Measurements from ENCODE around the gene CD83. TPM values are rescaled to one million over a fixed set of nuclear protein-coding genes. Genes with fewer than 3 reads are reported as not detected.

The CD83 gene
- polyA plus RNA-seq, 1 donor, result 8.2 TPM

- Histone ChIP-seq H3K4me1 (ENCODE audit: control insufficient read depth, insufficient read depth, low read length) (no peaks in the 10 kb centered on the region), H3K27me3 (ENCODE audit: control insufficient read depth, insufficient read depth, low read length) (peaks cover 3% of the 10 kb centered on the region), H3K36me3 (ENCODE audit: control insufficient read depth, insufficient read depth, low read length) (no peaks in the 10 kb centered on the region), H3K4me3 (ENCODE audit: low read length) (no peak overlapping the region), H3K9me3 (ENCODE audit: control insufficient read depth, low read depth, low read length) (no peaks in the 10 kb centered on the region), H3K27ac (ENCODE audit: low read length) (no peak overlapping the region)
- no peak for DNase-seq
- WGBS (ENCODE audit: insufficient coverage, low lambda C conversion rate), result no CpG with 5 or more reads among the region's 4 CpGs
These were observed 28.9 kb upstream of the CD83 start for GRCh38 chr6:14088600-14089192.

GRCh38 chr6:14089224-14089623 lies 28.3 kb upstream of the CD83 start:
- H3K4me1 ChIP-seq (ENCODE audit: control insufficient read depth, insufficient read depth, low read length), result no peaks in the 10 kb centered on the region
- no CpG with 5 or more reads among the region's 7 CpGs for WGBS (ENCODE audit: insufficient coverage, low lambda C conversion rate)
- no peak for DNase-seq

GRCh38 chr6:14091339-14091978 lies 26.1 kb upstream of the CD83 start:
- peaks cover 2% of the 10 kb centered on the region for H3K27me3 ChIP-seq (ENCODE audit: control insufficient read depth, insufficient read depth, low read length)
- no peaks in the 10 kb centered on the region for H3K36me3 ChIP-seq (ENCODE audit: control insufficient read depth, insufficient read depth, low read length)
- 72% methylated on average over 2 of the region's 4 CpGs for WGBS (ENCODE audit: insufficient coverage, low lambda C conversion rate)
- DNase-seq, result no peak
- H3K27ac ChIP-seq (ENCODE audit: low read length), result no peak overlapping the region
- no peaks in the 10 kb centered on the region for H3K9me3 ChIP-seq (ENCODE audit: control insufficient read depth, low read depth, low read length)
- no peaks in the 10 kb centered on the region for H3K4me1 ChIP-seq (ENCODE audit: control insufficient read depth, insufficient read depth, low read length)
- no peak overlapping the region for H3K4me3 ChIP-seq (ENCODE audit: low read length)

More at GRCh38 chr6:14089224-14089623, 28.3 kb upstream of the CD83 start:
- Histone ChIP-seq H3K27ac (ENCODE audit: low read length) (no peak overlapping the region), H3K9me3 (ENCODE audit: control insufficient read depth, low read depth, low read length) (no peaks in the 10 kb centered on the region), H3K27me3 (ENCODE audit: control insufficient read depth, insufficient read depth, low read length) (peaks cover 3% of the 10 kb centered on the region), H3K36me3 (ENCODE audit: control insufficient read depth, insufficient read depth, low read length) (no peaks in the 10 kb centered on the region), H3K4me3 (ENCODE audit: low read length) (no peak overlapping the region)

DNA sequence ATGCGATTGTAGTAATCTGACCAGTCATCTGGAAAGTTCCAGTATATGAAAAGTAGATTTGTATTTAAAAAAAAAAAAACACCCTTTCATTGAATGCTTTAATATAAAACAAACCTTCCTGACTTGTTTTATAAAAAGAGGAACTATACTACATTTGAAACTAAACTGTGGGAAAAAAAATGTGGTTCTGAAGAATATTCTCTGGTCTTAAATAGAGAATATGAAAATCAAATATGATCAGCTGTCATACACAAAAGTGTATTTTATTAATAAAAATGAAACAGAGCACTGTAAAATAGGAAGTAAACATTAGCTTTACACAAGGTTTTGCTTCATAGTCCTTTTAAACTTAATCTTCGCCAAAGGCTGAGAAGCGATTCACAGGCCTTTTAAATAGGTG lies 25.3 kb upstream of the CD83 start:
- H3K27ac ChIP-seq (ENCODE audit: low read length), result no peak overlapping the region
- H3K4me3 ChIP-seq (ENCODE audit: low read length), result no peak overlapping the region
- H3K36me3 ChIP-seq (ENCODE audit: control insufficient read depth, insufficient read depth, low read length), result no peaks in the 10 kb centered on the region
- H3K9me3 ChIP-seq (ENCODE audit: control insufficient read depth, low read depth, low read length), result no peaks in the 10 kb centered on the region
- WGBS (ENCODE audit: insufficient coverage, low lambda C conversion rate), result no CpG with 5 or more reads among the region's 3 CpGs
- H3K27me3 ChIP-seq (ENCODE audit: control insufficient read depth, insufficient read depth, low read length), result no peaks in the 10 kb centered on the region
- H3K4me1 ChIP-seq (ENCODE audit: control insufficient read depth, insufficient read depth, low read length), result no peaks in the 10 kb centered on the region
- DNase-seq, result no peak

DNA sequence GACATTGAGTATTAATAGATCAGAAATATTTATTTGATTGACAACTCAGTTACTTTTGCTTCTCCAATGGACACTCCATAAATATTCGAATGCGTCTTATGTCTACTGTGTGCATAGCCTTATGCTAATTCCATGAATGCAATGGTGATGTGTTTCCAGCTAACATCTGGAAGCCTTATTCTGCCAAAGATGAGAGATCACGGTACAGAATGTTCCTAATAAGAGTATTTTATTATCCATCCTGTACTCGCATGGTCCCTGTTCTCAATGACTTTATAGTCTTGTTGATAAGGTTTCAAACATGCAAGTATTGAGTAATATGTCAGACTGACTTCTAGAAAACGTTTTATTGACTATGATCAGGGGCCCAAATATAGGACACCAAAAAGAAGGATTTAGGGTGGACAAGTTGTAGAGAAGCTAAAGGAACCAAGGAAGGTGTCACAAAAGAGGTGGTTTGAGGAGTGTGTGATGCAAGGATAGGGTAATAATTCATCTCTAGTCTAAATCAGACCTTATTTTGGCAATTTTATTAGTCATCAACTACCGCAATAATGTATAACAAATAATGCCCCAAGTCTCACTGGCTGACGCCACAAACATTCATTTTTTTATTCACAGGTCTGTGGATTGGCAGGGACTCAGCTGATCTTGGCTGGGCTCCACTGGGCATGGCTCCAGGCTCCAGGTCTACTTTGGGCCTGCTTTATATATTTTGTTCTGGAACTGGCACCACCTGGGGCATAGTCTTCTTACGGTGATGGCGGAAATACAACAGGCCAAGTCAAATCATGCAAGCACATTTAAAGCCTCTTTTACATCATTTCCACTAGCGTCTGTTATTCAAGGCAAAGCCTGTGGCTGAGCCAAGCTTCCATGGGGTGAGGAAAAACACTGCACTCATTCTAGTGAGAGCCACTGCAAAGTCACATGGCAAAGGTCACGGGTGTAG lies 24.5 kb upstream of the CD83 start:
- Histone ChIP-seq H3K27me3 (ENCODE audit: control insufficient read depth, insufficient read depth, low read length) (no peaks in the 10 kb centered on the region), H3K9me3 (ENCODE audit: control insufficient read depth, low read depth, low read length) (no peaks in the 10 kb centered on the region), H3K36me3 (ENCODE audit: control insufficient read depth, insufficient read depth, low read length) (no peaks in the 10 kb centered on the region), H3K4me3 (ENCODE audit: low read length) (no peak overlapping the region), H3K27ac (ENCODE audit: low read length) (no peak overlapping the region), H3K4me1 (ENCODE audit: control insufficient read depth, insufficient read depth, low read length) (no peaks in the 10 kb centered on the region)
- DNase-seq, result no peak
- WGBS (ENCODE audit: insufficient coverage, low lambda C conversion rate), result 47% methylated on average over 4 of the region's 11 CpGs

DNA sequence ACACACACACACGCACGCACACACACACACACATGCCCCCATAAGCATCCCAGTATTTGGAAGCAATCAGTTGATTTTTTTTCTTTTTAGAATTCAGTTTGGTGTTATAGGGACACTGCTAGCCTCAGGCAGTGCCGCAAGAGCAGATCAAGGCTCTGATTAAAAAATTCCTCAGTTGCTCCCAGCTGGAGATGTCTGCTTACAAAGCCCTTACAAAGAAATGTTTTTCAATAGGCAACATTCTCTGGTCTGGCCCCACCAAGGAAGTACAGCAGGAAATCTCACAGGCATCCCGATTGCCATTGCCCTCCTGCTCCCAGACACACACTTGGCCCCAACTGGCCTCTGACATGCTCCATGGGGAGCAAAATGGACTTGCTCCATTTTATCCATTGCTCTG lies 22.9 kb upstream of the CD83 start:
- Histone ChIP-seq H3K36me3 (ENCODE audit: control insufficient read depth, insufficient read depth, low read length) (no peaks in the 10 kb centered on the region), H3K4me1 (ENCODE audit: control insufficient read depth, insufficient read depth, low read length) (no peaks in the 10 kb centered on the region), H3K27me3 (ENCODE audit: control insufficient read depth, insufficient read depth, low read length) (no peaks in the 10 kb centered on the region), H3K27ac (ENCODE audit: low read length) (no peak overlapping the region), H3K9me3 (ENCODE audit: control insufficient read depth, low read depth, low read length) (no peaks in the 10 kb centered on the region), H3K4me3 (ENCODE audit: low read length) (no peak overlapping the region)
- no CpG with 5 or more reads among the region's 4 CpGs for WGBS (ENCODE audit: insufficient coverage, low lambda C conversion rate)
- DNase-seq, result no peak

- Histone ChIP-seq H3K27ac (ENCODE audit: low read length) (no peak overlapping the region), H3K9me3 (ENCODE audit: control insufficient read depth, low read depth, low read length) (no peaks in the 10 kb centered on the region), H3K36me3 (ENCODE audit: control insufficient read depth, insufficient read depth, low read length) (no peaks in the 10 kb centered on the region), H3K4me1 (ENCODE audit: control insufficient read depth, insufficient read depth, low read length) (no peaks in the 10 kb centered on the region), H3K4me3 (ENCODE audit: low read length) (no peak overlapping the region), H3K27me3 (ENCODE audit: control insufficient read depth, insufficient read depth, low read length) (no peaks in the 10 kb centered on the region)
- no peak for DNase-seq
- WGBS (ENCODE audit: insufficient coverage, low lambda C conversion rate), result no CpG with 5 or more reads among the region's 6 CpGs
These were observed 22.1 kb upstream of the CD83 start for GRCh38 chr6:14095437-14095836.

- Histone ChIP-seq H3K36me3 (ENCODE audit: control insufficient read depth, insufficient read depth, low read length) (no peaks in the 10 kb centered on the region), H3K9me3 (ENCODE audit: control insufficient read depth, low read depth, low read length) (no peaks in the 10 kb centered on the region), H3K4me1 (ENCODE audit: control insufficient read depth, insufficient read depth, low read length) (no peaks in the 10 kb centered on the region), H3K4me3 (ENCODE audit: low read length) (no peak overlapping the region), H3K27me3 (ENCODE audit: control insufficient read depth, insufficient read depth, low read length) (peaks cover 19% of the 10 kb centered on the region), H3K27ac (ENCODE audit: low read length) (no peak overlapping the region)
- DNase-seq, result no peak
- no CpG with 5 or more reads among the region's 3 CpGs for WGBS (ENCODE audit: insufficient coverage, low lambda C conversion rate)
These were observed 17.4 kb upstream of the CD83 start for GRCh38 chr6:14100138-14100537.

GRCh38 chr6:14100966-14101365 lies 16.6 kb upstream of the CD83 start:
- Histone ChIP-seq H3K9me3 (ENCODE audit: control insufficient read depth, low read depth, low read length) (no peaks in the 10 kb centered on the region), H3K27ac (ENCODE audit: low read length) (no peak overlapping the region), H3K4me3 (ENCODE audit: low read length) (no peak overlapping the region), H3K4me1 (ENCODE audit: control insufficient read depth, insufficient read depth, low read length) (no peaks in the 10 kb centered on the region), H3K36me3 (ENCODE audit: control insufficient read depth, insufficient read depth, low read length) (no peaks in the 10 kb centered on the region), H3K27me3 (ENCODE audit: control insufficient read depth, insufficient read depth, low read length) (peaks cover 19% of the 10 kb centered on the region)
- no peak for DNase-seq
- no CpG with 5 or more reads among the region's 5 CpGs for WGBS (ENCODE audit: insufficient coverage, low lambda C conversion rate)

DNA sequence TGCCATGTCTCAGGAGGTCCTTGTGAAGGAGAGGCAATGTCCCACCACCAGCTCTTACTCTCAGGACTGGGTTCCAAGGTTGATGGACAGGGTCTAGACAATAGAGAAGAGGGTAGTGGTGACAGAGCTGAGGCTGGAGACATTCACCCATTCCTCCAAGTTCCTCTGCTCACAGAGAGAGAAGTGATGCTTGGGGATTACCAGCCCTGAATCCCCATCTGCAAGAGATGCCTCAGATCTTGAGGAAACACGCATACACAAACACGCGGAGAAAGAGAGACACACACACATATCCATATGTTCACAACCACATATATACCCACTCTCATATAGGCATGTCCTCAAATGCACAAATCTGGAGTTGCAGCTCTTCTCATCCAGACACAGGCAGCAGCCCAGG lies 15.2 kb upstream of the CD83 start:
- no peaks in the 10 kb centered on the region for H3K9me3 ChIP-seq (ENCODE audit: control insufficient read depth, low read depth, low read length)
- H3K4me1 ChIP-seq (ENCODE audit: control insufficient read depth, insufficient read depth, low read length), result no peaks in the 10 kb centered on the region
- DNase-seq, result no peak
- no peak overlapping the region for H3K27ac ChIP-seq (ENCODE audit: low read length)
- no peaks in the 10 kb centered on the region for H3K36me3 ChIP-seq (ENCODE audit: control insufficient read depth, insufficient read depth, low read length)
- WGBS (ENCODE audit: insufficient coverage, low lambda C conversion rate), result no CpG with 5 or more reads among the region's 3 CpGs
- peaks cover 19% of the 10 kb centered on the region for H3K27me3 ChIP-seq (ENCODE audit: control insufficient read depth, insufficient read depth, low read length)
- H3K4me3 ChIP-seq (ENCODE audit: low read length), result no peak overlapping the region
